CD14-positive monocyte (primary cell): Measurements from ENCODE around the gene NEIL1. TPM values are rescaled to one million over a fixed set of nuclear protein-coding genes. Genes with fewer than 3 reads are reported as not detected.

ENCODE experiments used
- DNase-seq, 3 donors: peaks; one replicate each; pipeline ENCODE4 v3.0.0-alpha.2; 2011 to 2022
- H2AFZ ChIP-seq: 2 replicates; pipeline ENCODE4 v1.6.0; 2012; ENCODE audit warnings: mild to moderate bottlenecking, low read depth, low read length, inconsistent platforms; ENCODE audit not compliant: insufficient read depth, poor library complexity, severe bottlenecking
- H3K27ac ChIP-seq, 2 donors: 1 replicate in 1 of 2; 2 replicates in 1 of 2; pipeline ENCODE4 v1.5.1; 2012 to 2013; ENCODE audit warnings: low read length in 2 of 2, control low read depth in 1 of 2, inconsistent platforms in 1 of 2, low read depth in 1 of 2, mild to moderate bottlenecking in 1 of 2
- H3K27me3 ChIP-seq, 2 donors: one replicate each; pipeline versions ENCODE4 v1.6.0 to v1.6.1; 2011 to 2013; ENCODE audit warnings: low read length in 2 of 2; ENCODE audit not compliant: control insufficient read depth in 2 of 2, insufficient read depth in 2 of 2
- H3K36me3 ChIP-seq, 2 donors: replicated peaks in 1 of 2; 1 replicate in 1 of 2; 2 replicates in 1 of 2; pipeline versions ENCODE4 v1.5.1 to v1.6.1; 2012 to 2013; ENCODE audit warnings: low read length in 2 of 2, control low read depth in 1 of 2, inconsistent platforms in 1 of 2, mild to moderate bottlenecking in 1 of 2; ENCODE audit not compliant: insufficient read depth in 2 of 2, control insufficient read depth in 1 of 2
- H3K4me1 ChIP-seq, 2 donors: 1 replicate in 1 of 2; 2 replicates in 1 of 2; pipeline versions ENCODE4 v1.5.1 to v1.6.1; 2012 to 2013; ENCODE audit warnings: low read length in 2 of 2, control low read depth in 1 of 2, inconsistent platforms in 1 of 2, mild to moderate bottlenecking in 1 of 2, moderate library complexity in 1 of 2; ENCODE audit not compliant: insufficient read depth in 2 of 2, control insufficient read depth in 1 of 2
- H3K4me2 ChIP-seq: replicated peaks from 2 replicates; pipeline ENCODE3; 2012; ENCODE audit warnings: low read length, moderate library complexity, mild to moderate bottlenecking; ENCODE audit not compliant: poor library complexity, severe bottlenecking; ENCODE audit errors: extremely low read depth
- H3K4me3 ChIP-seq, 3 experiments: fragments of 200-600 bp in 1 of 3; sonication (generic) in 1 of 3; replicated peaks in 1 of 3; 1 replicate in 2 of 3; 2 replicates in 1 of 3; pipeline ENCODE4 v1.5.1; 2011 to 2013; ENCODE audit warnings: low read length in 3 of 3, mild to moderate bottlenecking in 3 of 3, control low read depth in 2 of 3, low read depth in 2 of 3, inconsistent platforms in 1 of 3, moderate library complexity in 1 of 3
- H3K79me2 ChIP-seq: 2 replicates; pipeline ENCODE4 v1.6.0; 2012; ENCODE audit warnings: mild to moderate bottlenecking, control low read depth, inconsistent platforms, low read length, moderate library complexity; ENCODE audit not compliant: insufficient read depth
- H3K9ac ChIP-seq: 2 replicates; pipeline ENCODE4 v1.6.0; 2017; ENCODE audit warnings: low read length, mild to moderate bottlenecking; ENCODE audit not compliant: insufficient read depth, poor library complexity, severe bottlenecking
- H3K9me3 ChIP-seq, 2 donors: replicated peaks in 1 of 2; 1 replicate in 1 of 2; 2 replicates in 1 of 2; pipeline versions ENCODE4 v1.5.1 to v1.6.1; 2012 to 2013; ENCODE audit warnings: low read length in 2 of 2, control low read depth in 1 of 2; ENCODE audit not compliant: control insufficient read depth in 1 of 2, insufficient read depth in 1 of 2
- H4K20me1 ChIP-seq: 2 replicates; pipeline ENCODE4 v1.6.0; 2012; ENCODE audit warnings: mild to moderate bottlenecking, low read length, control low read depth, moderate library complexity; ENCODE audit not compliant: insufficient read depth
- H3K27ac Mint-ChIP-seq, 7 donors: one replicate each; pipeline ENCODE4 v1.8.0; 2020; ENCODE audit warnings: mild to moderate bottlenecking in 7 of 7, mixed read lengths in 7 of 7, moderate library complexity in 6 of 7, inconsistent platforms in 2 of 7
- H3K27me3 Mint-ChIP-seq, 3 donors: one replicate each; pipeline ENCODE4 v1.8.0; 2021 to 2022; ENCODE audit warnings: low read depth in 3 of 3, mild to moderate bottlenecking in 3 of 3, mixed read lengths in 3 of 3, moderate library complexity in 3 of 3, inconsistent platforms in 1 of 3
- H3K36me3 Mint-ChIP-seq, 2 donors: one replicate each; pipeline ENCODE4 v1.8.0; 2020; ENCODE audit warnings: mixed read lengths in 2 of 2, inconsistent platforms in 1 of 2, mild to moderate bottlenecking in 1 of 2
- H3K4me1 Mint-ChIP-seq: one replicate; pipeline ENCODE4 v1.8.0; 2020; ENCODE audit warnings: mild to moderate bottlenecking, mixed read lengths
- H3K4me3 Mint-ChIP-seq, 2 donors: one replicate each; pipeline ENCODE4 v1.8.0; 2020; ENCODE audit warnings: mild to moderate bottlenecking in 2 of 2, mixed read lengths in 2 of 2, moderate library complexity in 1 of 2
- H3K9me3 Mint-ChIP-seq, 7 donors: one replicate each; pipeline ENCODE4 v1.8.0; 2020 to 2022; ENCODE audit warnings: mixed read lengths in 7 of 7, mild to moderate bottlenecking in 6 of 7, moderate library complexity in 6 of 7, inconsistent platforms in 2 of 7
- WGBS: methylation state at CpG from one replicate; pipeline ENCODE4 v1.1.5; 2013; ENCODE audit warnings: missing lambda C conversion rate; ENCODE audit not compliant: insufficient coverage; 5-methylcytosine and 5-hydroxymethylcytosine counted together
- intact Hi-C, 2 donors: fragments of 100-400 bp; cut with micrococcal nuclease; formaldehyde crosslinking; loops; one replicate each; pipeline versions ENCODE4 v1.15.0 to v1.15.1; 2023
- polyA plus RNA-seq, 3 donors: library from polyadenylated mRNA; depleted of rRNA in 1 of 3; unstranded in 2 of 3; stranded (reverse) in 1 of 3; fragments of 300-500 nt in 2 of 3; fragments of >200 nt in 1 of 3; fragmentation: Illumina TruSeq in 2 of 3; gene quantifications; 1 replicate in 2 of 3; 2 replicates in 1 of 3; pipeline ENCODE4 v1.2.3, GENCODE V29; 2012 to 2021
- TF ChIP-seq, protein P1 (sequence below): fragments of 200-600 bp; IDR thresholded peaks from one replicate; pipeline ENCODE4 v1.8.0; 2022; ENCODE audit warnings: antibody characterized with exemption, mild to moderate bottlenecking

The NEIL1 gene
- polyA plus RNA-seq, 3 donors = 0.52 to 6.7 (median 0.53) TPM

DNA sequence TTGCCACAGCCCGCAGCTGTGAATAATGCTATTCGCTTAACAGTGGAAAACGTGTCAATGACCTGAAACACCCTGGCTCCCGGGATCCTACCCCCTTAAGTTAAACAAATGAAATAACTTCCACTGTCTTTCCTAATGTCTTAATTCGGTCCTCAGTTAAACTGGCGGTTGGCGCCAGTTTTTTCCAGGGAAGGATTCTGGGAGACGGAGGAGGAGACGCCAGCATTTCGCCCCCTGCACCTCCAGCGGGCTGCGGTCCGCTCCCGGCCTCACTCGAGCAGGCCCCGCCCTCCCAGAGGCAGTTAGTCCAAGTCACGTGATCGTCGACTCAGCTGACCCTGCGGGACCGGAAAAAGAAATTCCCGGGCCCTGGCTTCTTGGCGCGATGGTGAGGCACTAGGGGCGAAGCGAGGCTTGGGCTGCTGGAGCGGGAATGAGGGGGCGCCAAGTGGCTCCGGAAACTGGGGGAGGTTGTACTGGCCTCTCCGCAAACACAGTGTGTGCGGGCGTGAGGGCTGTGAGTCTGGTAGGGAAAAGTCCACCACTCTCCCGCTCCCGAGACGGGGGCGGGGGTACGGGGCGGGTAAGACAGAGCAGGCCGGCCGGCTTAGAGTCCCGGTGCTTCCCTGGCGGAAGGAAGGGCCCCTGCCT lies 11.0 kb upstream of the NEIL1 start, which contains the start of gene COMMD4:
TSS of gene COMMD4 (plus strand) at position 359 of the 651 bp plus-strand sequence. CDS start at position 386, 27 bp downstream.
- H3K27ac ChIP-seq = peak within 1 kb of the TSS in 1 of 2 donors; percentile 61
- H3K27ac Mint-ChIP-seq = peak within 1 kb of the TSS in 6 of 7 donors; percentile 78 to 95 (median 89)
- peaks cover 13 to 14% of the 10 kb centered on the region in 2 donors for H3K36me3 Mint-ChIP-seq
- H3K4me2 ChIP-seq = peak within 1 kb of the TSS; percentile 91
- H3K4me3 Mint-ChIP-seq = peak within 1 kb of the TSS; percentile 97 to 99
- peak within 1 kb of the TSS; percentile 77 for H3K9ac ChIP-seq
- H3K27me3 Mint-ChIP-seq = peaks cover 0 to 4% (median 3%) of the 10 kb centered on the region in 3 donors
- H4K20me1 ChIP-seq = no peaks in the 10 kb centered on the region
- H3K4me1 Mint-ChIP-seq = peaks cover 22% of the 10 kb centered on the region
- H3K9me3 ChIP-seq = no peaks in the 10 kb centered on the region
- H3K36me3 ChIP-seq = peaks cover 0 to 4% of the 10 kb centered on the region in 2 donors
- H3K4me1 ChIP-seq = peaks cover 12 to 16% of the 10 kb centered on the region in 2 donors
- TF ChIP-seq, protein P1, sequence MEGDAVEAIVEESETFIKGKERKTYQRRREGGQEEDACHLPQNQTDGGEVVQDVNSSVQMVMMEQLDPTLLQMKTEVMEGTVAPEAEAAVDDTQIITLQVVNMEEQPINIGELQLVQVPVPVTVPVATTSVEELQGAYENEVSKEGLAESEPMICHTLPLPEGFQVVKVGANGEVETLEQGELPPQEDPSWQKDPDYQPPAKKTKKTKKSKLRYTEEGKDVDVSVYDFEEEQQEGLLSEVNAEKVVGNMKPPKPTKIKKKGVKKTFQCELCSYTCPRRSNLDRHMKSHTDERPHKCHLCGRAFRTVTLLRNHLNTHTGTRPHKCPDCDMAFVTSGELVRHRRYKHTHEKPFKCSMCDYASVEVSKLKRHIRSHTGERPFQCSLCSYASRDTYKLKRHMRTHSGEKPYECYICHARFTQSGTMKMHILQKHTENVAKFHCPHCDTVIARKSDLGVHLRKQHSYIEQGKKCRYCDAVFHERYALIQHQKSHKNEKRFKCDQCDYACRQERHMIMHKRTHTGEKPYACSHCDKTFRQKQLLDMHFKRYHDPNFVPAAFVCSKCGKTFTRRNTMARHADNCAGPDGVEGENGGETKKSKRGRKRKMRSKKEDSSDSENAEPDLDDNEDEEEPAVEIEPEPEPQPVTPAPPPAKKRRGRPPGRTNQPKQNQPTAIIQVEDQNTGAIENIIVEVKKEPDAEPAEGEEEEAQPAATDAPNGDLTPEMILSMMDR = no peak
- peak within 1 kb of the TSS; percentile 97 for H2AFZ ChIP-seq
- under 1% methylated on average over 30 of the region's 42 CpGs for WGBS
- H3K27me3 ChIP-seq = no peaks in the 10 kb centered on the region
- H3K4me3 ChIP-seq = peak within 1 kb of the TSS; percentile 57 to 89 (median 88)
- peaks cover 4% of the 10 kb centered on the region for H3K79me2 ChIP-seq
- peak; percentile 47 to 84 (median 80) for DNase-seq
- intact Hi-C loops = no loop called here
- no peaks in the 10 kb centered on the region for H3K9me3 Mint-ChIP-seq

DNA sequence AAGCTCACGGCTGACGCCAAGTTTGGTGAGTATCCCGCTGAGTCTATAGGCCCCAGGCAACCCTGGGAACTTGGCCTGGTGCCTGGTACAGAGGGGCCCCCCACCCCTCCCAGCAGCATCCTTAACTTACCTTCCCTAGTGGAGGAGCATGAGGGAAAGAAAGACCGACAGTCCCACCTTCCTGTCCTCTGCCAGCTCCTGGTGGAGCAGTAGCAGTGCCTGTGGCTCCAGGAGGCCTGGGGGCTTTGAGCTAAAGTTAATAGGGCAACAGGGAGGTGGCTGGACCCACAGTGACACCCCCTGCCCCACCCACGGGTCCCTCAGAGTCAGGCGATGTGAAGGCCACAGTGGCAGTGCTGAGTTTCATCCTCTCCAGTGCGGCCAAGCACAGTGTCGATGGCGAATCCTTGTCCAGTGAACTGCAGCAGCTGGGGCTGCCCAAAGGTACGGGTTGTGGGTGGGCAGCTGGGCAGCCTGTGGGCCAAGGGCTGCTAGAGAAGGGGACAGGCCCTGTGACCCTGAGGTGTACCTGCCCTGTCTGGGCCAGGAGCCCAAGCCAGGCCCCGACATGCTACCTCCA lies 8.1 kb upstream of the NEIL1 start:
- Mint-ChIP-seq H3K4me3 (no peak overlapping the region), H3K4me1 (peaks cover 22% of the 10 kb centered on the region), H3K9me3 (peaks cover 0 to 1% (median 0%) of the 10 kb centered on the region in 7 donors), H3K27ac (no peak overlapping the region), H3K36me3 (peaks cover 20 to 21% of the 10 kb centered on the region in 2 donors), H3K27me3 (peaks cover 4 to 12% (median 5%) of the 10 kb centered on the region in 3 donors)
- Histone ChIP-seq H2AFZ (no peak overlapping the region), H3K79me2 (peaks cover 4% of the 10 kb centered on the region), H3K36me3 (peaks cover 0 to 4% of the 10 kb centered on the region in 2 donors), H3K4me2 (no peak overlapping the region), H4K20me1 (no peaks in the 10 kb centered on the region), H3K9ac (no peak overlapping the region), H3K4me3 (no peak overlapping the region), H3K9me3 (no peaks in the 10 kb centered on the region), H3K4me1 (peaks cover 12 to 16% of the 10 kb centered on the region in 2 donors), H3K27ac (no peak overlapping the region), H3K27me3 (no peaks in the 10 kb centered on the region)
- TF ChIP-seq, protein P1 = no peak
- 100% methylated on average over 6 of the region's 11 CpGs for WGBS
- intact Hi-C loops = no loop called here
- no peak for DNase-seq
